GM21737 (cell line): ENCODE results near the gene AFMID.
A peak's percentile ranks its signal among the peaks of the same experiment; 100 is the strongest.
"Not testable (repeated sequence)": the region's sequence is repeated elsewhere in the genome, so short reads cannot be mapped to it uniquely, and the experiment has no call there.

Experiments
- ATAC-seq: cut with Tn5 transposase; IDR thresholded peaks from one replicate; pipeline ENCODE4 v1.9.1; 2021; ENCODE audit warnings: mild to moderate bottlenecking, moderate library complexity; ENCODE audit not compliant: unreplicated experiment

Gene AFMID, protein sequence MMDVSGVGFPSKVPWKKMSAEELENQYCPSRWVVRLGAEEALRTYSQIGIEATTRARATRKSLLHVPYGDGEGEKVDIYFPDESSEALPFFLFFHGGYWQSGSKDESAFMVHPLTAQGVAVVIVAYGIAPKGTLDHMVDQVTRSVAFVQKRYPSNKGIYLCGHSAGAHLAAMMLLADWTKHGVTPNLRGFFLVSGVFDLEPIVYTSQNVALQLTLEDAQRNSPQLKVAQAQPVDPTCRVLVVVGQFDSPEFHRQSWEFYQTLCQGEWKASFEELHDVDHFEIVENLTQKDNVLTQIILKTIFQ

DNA sequence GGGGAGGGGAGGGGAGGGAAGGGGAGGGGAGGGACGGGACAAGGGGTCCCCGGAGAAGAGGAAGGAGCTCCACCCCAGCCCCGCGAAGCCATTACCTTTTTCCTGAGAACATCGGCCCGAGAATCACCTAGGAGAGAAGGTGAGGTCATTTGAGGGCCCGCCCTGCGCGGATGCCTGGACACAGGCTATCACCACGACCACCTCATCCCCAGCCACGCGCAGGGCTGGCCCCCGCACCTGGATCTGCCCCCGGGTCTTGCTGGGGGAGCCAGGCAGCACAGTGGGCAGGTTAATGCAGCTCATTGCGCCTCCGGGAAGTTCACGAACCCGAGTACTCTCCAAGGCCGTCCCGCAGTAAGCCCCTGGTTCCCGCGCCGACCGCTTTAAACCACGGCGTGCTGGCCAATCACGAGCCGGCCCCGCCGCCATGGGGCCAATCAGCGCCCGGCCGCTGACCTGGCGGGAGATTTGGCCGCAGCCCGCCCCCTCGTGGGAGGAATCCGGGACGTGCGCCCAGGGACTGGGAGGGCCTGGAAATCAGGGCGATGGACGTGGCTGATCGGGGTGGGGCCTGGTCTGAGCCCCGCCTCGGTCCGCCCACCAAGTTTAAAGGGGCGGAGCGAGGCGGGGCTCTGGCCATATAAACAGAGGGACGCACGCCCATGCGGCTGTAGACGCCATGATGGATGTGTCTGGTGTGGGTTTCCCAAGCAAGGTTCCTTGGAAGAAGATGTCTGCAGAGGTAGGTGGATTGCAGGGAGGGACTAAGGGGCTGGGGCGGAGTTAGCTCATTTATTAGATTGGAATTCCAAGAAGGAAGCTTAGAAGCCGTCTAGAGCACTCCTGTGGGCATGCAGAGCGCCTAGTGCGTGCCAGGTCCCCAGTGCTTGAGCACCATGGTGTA is at the start of gene AFMID, which contains the start of gene TK1:
TSS of gene AFMID (plus strand) at position 671 of the 904 bp plus-strand sequence. CDS start at position 680, 9 bp downstream.
TSS of gene TK1 (minus strand) at position 361 of the 904 bp plus-strand sequence. CDS start at position 303, 58 bp downstream.
- ATAC-seq: peak; percentile 86

DNA sequence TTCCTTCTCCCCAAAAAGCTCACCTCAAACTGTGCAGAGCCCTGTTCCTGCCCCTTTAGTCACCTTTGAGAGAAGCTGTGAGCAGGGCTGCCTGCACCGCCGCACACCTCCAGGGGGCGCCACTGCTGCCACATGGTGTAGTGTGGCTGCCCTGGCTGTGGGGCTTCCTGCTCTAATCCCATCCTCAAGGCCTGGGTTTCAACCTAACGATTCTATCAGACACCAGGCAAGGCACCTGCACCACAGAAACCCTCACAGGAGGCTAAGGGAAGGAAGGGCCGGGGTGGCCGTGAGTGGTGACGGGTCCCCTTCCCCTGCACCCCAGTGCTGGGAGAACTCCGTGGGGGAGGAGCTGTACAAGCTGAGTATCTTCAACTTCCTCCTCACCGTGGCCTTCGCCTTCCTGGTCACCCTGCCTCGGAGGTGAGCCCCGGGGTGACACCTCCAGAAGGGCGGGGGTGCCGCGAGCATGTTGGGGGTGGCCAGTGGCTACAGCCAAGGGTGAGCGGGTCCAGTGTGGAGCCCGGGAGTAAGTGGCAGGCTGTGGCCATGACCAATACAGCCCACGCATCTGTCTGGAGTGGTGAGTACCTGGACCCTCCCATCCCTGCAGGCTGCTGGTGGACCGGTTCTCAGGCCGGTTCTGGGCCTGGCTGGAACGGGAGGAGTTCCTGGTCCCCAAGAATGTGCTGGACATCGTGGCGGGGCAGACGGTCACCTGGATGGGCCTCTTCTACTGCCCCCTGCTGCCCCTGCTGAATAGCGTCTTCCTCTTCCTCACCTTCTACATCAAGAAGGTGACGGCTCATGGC is 49.6 kb upstream of the AFMID start:
- ATAC-seq: no peak

DNA sequence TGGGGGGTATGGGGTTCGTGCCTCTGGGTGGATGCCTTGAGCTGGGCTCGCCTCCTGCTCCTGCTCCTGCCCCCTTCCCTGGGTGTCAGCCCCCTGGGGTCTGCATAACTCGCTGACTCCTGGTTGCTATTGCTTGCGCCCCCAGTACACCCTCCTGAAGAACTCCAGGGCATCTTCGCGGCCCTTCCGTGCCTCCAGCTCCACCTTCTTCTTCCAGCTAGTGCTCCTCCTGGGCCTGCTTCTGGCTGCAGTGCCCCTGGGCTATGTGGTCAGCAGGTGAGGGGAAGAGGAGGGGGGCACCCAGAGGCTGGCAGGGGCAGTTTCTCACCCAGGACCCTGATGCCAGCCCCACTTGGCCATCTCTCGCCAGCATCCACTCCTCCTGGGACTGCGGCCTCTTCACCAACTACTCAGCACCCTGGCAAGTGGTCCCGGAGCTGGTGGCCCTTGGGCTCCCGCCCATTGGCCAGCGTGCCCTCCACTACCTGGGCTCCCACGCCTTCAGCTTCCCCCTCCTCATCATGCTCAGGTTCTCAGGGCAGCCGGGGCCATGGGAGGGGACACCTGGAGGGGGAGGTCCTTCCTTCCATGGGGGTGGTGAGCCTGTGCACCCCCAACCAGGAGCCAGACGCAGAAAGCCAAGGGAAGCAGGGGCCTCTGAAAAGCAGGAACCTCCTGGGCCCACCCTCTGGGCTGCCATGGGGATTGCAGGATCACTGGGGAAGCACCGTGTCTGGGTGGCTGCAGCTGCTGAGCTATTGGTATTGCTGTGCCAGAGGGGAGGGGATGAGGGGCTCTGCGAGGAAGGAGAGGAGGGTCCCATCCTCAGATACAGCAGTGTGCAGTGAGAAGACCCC is 48.7 kb upstream of the AFMID start:
- no peak for ATAC-seq

DNA sequence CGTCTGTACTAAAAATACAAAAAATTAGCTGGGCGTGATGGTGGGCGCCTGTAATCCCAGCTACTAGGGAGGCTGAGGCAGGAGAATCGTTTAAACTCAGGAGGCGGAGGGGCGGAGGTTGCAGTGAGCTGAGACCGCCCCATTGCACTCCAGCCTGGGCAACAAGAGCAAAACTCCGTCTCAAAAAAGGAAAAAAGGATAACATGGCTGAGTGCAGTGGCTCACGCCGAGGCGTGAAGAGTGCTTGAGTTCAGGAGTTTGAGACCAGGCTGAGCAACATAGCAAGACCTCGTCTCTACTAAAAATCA is 47.3 kb upstream of the AFMID start:
- ATAC-seq: not testable (repeated sequence)

DNA sequence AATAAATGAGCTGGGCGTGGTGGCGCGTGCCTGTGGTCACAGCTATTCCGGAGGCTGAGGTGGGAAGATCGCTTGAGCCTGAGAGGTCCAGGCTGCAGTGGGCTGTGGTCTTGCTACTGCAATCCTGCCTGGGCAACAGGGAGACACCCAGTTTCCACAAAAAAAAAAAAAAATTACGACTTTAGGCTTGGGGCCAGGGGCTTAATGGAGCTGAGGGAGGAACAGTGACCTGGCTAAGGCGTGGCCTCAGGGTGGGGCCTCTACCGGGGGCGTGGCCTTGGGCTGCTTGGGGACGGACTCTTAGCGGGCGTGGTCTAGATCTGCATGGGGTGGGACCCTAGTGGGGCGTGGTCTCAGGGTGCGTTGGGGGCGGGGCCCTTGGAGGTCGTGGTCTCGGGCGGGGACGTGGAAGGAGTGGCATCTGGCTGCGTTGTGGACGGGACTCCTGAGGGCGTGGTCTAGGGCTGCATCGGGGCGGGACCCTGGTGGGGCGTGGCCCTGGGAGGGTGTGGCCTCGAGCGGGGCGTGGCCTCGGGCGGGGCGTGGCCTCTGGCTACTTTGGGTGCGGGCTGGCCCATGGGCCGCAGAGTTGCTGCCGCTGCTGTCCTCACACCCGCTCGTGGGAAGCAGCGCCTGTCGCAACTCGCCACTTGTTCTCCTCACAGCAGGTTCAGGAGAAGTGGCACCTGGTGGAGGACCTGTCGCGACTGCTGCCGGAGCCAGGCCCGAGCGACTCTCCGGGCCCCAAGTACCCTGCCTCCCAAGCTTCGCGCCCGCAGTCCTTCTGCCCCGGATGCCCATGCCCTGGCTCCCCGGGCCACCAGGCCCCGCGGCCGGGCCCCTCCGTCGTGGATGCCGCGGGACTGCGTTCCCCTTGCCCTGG is 46.8 kb upstream of the AFMID start:
- peak; percentile 73 for ATAC-seq

DNA sequence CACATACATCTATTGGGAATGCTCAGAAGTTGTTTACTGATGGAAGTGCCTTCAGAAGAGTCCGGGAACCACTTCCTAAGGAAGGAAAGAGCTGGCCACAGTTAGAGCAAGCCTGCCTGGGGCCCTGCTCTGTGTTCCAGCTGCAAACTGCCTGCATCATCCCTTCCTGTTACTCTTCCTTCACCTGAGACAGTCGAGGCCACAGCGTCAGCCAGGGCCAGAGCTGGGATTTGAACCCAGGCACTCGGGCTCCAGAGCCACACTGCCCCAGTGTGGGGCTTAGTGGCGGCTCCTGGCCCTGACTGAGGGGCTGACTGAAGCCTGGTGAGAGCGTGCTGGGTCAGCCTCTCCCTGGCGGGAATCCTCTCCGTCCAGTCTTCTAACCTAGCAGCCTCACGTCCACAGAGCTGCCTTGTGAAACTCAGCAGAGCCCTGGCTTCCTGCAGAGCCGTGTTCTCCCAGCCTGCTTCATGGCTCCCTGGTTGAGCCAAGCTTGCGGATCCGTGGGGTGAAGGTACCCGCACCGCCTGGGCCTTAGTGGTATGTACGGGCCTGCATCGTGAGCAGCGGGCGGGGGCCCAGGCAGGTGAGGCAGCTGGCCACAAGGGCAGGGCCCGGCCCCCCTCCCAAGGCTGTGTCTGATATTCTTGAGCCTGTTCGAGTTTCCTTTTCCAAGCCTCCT is 45.6 kb upstream of the AFMID start:
- ATAC-seq: no peak

DNA sequence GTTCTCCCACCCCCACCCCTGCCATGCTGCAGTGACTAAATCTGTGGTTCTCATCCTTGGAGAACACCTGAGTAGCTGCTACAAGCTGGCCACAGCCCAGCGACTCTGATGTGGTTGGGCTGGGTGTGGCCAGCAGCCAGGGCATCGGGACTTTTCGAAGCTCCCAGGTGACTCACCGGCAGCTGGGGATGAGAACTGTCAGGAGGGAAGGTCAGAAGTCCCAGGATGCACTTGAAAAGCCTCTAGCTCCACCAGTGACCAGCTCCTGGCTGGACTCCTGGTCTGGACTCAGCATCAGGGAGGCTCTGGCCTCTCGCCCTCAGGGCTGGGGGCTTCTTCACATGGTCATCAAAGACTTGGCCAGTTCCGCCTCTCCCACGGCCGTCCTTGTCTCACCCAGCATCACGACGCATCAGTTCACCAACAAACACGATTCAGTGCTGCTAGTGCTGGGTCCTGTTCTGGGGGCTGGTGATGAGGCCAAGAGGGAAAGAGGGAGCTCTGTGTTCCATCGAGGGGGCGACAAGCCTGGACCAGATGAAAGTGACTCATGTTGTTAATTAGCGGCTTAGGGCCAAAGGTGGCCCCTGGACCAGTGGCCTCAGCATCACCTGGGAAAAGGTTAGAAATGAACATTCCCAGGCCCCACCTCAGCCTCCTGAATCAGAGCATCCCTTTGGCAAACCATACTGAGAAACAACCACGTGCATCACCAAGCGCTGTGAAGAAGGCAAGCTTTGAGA is 44.9 kb upstream of the AFMID start:
- ATAC-seq: no peak

DNA sequence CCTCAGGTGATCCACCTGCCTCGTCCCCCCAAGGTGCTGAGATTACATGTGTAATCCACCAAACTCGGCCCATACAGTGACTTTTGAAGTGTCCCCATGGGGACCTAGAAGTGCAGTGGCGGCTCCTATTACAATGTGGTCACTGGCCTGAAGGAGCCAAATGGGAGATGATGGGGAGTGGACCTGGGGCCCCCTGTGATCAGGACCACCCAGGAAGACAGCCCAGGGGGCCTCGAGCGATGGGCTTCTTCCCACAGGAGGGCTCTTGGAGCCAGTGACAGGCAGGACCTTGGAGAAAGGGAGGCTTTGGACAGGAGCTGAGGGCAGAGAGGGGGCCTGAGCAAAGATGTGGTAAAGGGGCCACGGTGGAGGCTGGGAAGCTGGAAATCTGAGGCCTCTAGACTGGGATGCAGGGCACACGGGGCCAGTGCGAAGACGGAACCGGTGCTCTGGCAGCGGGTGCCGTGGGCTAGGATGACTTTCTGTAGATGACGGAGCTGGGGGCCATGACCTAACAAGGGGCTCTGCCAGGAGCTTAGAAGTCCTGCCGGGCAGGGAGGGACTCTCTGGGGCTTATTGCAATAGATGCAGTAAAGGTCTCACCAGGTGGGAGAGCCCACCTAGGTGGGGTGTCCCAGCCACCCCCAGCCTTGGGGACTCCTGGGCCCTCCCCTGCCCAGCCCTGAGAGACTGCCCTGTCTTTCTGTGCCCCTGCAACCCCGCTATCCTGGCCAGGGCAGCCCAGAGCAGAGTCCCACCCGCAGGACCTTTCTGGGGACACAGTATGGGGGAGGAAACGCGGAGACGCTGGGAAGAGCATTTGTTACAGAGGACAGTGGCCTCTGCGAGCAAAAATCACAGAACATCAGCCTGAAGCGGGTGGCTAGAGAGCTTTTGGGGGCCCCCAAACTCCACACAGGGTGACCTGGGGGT is 43.7 kb upstream of the AFMID start:
- no peak for ATAC-seq

DNA sequence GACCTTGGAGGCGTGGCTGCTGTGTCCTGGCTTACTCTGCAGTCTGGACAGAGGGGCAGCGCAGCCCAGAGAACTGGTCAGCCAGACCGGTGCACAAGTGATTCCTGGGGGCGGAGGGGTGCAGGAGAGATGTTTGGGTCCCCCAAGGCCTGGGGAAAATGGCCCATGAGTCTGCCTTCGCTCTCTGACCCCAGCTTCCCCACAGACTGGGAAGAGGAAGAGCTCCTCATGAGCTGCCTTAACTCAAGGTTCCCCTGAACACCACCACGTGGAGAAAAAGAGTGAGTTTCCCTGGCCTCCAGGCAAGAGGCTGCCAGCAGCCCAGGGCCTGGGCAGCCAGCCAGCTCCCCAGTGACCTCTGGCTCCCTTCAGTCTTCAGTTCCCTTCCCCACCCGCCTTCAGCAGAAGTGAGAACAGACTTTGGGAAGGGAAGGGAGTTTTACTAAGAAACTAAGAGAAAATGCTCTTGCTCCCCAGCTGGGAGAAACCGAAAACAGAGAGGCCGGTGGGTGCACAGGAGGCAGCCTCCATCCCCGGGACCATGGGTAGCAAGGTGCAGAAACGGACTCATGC is 42.9 kb upstream of the AFMID start:
- no peak for ATAC-seq

DNA sequence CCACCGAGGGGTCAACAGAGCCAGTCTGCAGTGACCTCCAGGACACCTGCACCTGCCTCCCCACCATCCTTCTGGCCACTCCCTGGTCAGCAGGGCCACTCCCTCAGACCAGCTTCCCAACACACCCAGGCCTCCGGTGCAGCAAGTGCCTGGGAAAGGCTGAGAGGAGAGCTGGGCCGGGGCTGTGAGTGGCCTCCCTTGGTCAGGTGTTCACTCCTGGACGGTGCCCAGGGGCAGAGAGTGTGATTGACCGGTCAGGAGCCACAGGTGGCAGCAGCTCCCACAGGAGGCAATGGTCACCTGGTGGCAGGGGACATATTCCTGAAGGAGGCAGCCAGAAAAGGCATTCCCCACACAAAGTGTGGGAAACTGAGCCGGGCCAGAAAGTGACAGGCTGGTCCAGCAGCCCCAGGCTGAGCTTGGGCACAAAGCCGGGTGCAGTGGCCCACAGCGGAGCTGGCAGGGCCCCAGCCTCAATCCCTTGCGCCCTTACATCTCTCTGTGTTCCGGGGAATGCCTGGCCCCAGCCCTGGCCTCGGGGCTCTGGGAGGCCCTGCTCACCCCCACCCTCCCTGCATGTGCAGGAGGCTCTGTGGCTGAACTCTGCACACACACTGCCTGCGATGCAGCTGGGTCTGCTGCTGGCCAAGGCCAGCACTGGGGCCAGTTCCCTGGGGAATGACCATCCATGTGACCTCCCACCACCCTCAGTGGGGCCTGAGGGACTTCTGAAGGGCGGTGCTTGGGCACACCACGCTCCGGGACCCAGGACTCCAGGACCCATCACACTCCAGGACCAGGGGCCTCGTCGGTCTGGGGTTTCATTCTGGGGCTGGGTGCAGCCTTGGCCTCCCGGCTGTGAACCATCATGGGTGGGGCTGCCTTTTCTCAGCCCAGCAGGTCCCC is 42.2 kb upstream of the AFMID start:
- ATAC-seq: no peak

DNA sequence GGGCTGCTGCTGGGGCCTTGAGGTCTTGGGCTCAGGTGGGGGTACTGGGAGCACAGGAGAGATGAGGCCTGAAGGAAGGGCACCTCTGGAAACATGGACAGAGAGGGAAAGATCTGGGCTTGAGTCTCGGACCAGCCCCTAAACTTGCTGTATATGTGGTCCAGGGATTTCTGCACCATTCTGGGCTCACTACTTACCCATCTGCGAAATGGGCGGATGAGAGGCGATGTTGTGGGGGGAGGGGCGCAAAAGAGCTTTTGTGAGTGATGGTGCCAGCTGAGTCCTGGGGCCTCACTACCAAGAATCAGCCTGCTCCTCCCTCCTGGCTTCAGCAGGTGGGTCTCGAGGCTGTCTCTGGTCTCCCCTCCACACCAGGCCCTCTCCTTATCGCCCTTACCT is 40.7 kb upstream of the AFMID start:
- ATAC-seq: no peak

DNA sequence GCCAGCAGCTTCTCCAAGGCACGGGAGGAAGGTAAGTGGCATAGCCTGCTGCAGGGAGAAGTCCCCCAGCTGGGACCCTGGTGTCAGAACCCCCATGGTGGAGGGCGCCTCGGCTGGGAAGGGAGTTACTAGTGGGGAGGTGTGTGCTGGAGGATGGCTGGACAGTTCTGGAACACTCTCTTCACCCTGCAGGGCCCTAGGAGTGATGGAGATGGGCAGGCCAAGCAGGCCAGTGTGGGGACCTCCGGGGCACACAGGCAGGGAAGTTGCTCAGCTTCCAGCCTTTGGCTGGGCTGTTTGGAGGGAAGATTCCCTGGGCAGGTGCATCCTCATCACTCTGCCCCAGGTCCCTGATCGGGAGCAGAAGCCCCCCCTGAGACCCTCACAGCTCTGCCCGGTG is 40.3 kb upstream of the AFMID start:
- no peak for ATAC-seq

DNA sequence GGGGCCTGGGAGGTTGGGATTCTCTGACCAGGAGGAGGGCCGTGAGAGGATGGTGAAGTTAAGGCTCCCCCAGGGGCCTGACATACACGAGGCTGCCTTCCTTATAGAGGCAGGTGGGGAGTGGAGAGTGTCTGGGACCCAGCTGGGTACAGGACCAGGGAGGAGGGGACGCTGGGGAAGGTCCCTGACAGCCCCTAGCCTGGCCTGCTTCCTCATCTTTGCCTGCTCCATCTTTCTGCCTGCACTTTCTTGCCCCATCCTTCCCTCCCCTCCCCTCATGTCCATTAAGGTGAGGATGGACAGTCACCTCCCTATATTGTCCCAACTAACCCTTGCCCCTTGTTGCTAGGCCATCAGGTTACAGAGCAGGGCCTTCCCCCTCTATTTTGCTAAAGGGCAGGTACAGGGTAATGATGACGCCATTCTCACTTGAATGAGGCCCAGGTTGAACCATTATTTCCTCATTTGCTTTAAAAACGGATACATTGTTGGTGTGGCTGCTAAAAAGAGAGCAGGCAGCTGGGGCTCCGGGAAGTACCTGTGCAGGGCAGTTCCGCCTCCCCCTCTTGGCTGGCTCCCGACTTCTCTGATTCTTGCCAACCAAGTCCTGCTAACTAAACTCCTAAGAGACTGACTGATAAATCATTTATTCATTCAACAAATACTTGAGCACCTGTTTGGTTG is 39.7 kb upstream of the AFMID start:
- no peak for ATAC-seq

DNA sequence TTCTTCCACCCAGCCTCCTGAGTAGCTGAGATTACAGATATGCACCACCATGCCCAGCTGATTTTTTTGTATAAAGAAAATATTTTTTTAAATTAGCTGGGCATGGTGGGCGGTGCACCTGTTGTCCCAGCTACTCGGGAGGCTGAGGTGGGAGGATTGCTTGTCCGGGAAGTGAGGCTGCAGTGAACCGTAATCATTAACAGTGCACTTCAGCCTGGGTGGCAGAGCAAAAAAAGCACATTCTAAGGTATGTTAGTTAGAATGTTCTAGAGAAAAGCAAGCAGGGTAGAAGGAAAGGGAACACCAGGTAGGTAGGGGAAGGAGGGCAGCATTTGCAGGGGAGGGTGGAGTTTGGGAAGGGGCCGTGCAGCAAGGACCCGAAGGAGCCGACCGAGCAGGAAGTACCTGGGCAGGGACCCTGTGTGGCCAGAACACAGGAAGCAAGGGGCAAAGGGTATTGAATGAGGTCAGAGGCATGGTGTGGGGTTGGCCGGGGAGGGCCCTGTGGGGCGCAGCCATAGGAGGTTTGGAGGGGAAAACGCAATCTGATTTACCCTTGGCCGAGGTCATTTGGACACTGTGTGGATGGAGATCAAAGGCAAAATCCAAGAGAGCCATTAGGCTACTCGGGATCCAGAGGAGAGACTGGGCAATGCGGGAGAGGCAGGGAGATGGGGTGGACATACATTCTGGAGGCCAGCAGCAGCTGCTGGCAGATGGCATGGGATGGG is 38.7 kb upstream of the AFMID start:
- no peak for ATAC-seq
